Hypothalamus (tissue), 51 donors: ENCODE measurements around the gene PKP4.

Source experiments
- DNase-seq, 51 donors: peaks; one replicate each; lab custom pipeline; 2025; lab: John Stamatoyannopoulos, UW

The PKP4 gene

DNA sequence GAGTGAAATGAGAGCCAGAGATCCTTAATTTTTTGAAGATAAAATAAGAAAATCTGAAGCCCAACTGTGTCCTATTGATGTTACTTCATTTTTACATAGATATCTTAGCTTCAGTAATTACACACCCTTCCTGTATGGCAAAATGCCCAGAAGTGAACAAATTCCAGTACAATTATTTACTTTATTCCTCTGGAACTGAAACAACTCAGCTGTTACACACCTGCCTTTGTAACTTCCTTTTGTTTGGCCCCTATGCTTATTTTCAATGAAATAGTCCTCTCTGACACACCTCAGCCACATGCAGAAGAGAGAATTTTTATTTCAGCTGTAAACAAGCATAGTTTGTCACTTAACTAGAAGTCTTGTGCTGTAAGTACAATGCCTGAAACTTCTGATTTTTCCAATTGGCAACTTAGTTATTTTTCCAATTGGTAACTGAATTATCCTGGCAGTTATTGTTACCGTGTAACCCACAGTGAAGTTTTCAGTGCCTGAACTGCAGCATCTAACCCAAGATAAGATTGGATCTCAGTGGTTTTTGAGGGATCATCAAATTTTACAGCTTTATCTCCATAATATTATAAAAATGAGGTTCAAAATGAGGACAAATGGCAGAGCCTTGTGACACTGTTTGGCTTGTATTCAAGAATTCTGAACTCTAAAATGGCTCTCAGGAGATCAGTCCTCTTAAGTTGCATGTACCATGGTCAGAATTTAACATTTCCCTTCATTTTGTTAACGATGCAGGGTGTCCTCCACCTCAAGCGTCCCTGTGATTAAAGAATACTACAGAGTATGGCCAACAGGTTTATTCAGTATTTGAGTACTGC is 82.6 kb downstream of the PKP4 start:
- no peak for DNase-seq

DNA sequence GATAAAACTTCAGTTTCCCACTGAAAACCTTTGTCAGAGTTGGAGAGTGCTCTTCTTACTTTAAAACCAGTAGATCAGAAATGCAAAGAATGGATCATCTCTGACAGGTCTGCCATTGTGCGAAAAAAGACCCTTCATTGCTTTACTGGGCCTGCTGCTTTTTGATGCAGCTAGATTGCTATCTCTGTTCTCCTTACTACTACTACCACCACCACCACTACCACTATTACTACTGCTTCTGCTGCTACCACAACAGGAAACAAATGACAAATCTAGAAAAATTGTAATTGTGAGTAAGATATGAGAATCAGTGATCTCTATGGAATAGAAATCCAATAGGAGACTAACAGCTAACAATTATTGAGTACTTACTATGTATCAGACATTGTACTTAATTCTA is 85.8 kb downstream of the PKP4 start:
- DNase-seq: no peak

DNA sequence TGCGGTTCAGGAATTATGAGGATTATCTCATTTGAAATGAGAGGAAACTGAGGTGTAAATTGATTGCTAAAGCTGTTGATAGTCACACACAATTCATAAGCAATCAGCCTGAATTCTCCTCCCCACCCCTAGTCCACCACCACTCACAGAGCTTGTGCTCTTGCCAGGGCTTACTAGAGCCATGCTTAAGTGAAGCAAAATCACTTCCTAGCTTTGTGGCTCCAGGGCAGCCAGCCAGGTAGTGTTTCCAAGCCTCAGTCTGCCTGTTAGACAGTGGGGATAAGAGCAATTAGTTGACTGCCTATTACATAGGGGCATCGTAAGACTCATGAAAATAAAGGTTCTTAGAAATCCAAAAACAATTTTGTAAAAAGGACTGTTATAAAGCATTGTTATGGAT is 87.2 kb downstream of the PKP4 start:
- no peak for DNase-seq

DNA sequence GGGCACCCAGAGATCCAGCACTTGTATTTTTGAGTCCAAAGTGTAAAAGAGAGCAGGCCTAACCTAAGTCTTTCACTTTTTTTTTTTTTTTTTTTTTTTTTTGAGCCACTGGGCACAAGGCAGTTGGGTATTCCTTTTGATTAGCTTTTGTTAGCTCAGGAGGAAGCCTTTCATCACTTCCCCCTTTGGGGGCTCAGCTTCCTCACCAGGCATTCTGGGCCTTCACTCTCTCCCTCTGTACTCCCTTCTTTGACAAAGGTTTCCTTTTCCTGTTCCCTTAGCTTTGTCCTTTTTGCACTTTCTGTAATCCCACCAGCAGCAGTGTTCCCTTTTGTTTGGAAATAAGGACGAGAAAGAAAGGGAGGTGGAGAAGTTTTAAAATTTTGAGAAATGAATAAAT is 88.2 kb downstream of the PKP4 start:
- no peak for DNase-seq

DNA sequence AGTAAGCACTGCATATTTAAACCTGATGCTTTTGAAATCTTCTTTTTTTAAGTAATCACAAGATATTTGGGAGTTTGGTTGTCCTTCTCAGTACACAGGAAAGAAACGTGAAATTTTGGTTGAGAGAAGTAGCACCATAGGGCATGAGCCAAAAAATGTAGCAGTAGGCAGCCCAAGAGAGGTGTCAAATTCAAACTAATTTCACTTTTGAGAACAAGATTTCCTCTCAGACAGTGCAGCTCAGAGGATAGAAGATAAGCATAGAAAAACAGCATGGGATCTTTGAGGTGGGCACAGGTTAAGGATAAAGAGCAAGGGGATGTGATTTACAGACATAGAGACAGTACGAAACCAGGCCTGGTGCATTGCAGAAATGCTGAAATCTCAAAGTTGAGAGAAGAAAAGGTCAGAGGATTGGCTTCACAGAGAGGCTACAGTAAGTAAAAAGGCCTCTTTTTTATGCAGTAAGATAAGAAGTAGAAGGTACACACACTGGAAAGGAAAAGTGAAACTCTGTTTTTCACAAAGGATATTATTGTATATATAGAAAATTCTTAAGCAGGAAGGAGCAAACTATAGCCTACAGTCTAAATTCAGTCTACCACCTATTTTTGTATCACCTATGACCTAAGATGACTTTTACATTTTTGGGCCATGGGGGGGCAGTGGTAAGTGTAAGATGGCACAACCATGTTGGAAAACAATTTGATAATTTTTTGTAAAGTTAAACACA is 89.8 kb downstream of the PKP4 start:
- no peak for DNase-seq

DNA sequence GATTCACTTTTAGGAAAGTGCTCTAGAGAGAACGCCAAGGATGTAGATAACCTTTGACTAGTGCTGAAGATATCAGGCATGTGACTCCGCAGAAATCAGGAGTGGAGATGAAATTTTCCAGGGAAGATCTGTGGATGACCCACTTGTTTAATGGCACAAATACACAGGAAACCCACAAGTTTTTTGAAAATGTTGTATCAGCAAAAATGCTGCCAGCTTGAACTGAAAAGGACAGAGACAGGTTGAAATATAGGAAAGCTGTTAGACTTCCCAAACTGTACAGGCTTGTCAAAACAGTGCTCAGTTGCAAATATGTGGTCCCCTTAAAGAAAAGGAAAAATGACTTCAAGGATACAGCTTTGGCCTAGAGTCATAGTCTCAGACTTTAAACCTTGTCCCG is 96.5 kb downstream of the PKP4 start:
- DNase-seq: no peak

DNA sequence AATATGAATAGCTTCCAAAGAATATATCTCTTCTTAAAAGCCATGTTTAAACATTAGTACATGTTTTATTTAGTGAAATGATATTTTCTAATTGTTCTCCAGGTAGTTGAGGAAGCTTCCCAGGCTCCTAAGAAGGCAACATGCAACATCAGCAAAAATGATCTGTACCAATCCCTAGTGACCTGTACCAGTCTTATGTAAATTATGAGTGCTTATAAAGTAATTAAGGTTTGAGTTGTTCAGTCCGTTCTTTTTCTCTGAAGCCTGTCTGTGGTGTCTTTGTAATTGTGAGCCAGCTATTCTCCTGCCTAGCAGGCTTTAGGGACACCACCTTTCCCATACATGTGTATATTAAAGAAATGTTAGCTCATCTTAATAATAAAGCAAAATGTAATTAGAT is 98.2 kb downstream of the PKP4 start:
- no peak for DNase-seq

DNA sequence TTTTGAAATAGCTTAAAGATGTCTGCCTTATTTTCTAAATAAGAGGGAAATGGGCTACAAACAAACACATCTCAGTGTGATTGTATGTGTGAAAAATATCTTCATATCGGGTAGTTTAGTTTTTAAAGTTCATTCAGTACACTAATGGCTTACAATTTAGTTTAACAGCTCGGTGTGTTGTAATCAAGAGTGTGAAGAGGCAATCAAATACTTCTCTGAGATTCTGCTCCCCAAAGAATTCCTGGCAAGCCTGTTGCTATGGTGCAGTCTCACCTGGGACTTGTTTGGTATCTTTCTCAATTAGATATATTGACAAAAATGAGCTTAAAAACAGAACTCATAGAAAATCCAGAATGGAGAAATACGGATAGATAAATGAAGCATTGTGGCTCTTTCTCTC is 99.4 kb downstream of the PKP4 start:
- DNase-seq: no peak

DNA sequence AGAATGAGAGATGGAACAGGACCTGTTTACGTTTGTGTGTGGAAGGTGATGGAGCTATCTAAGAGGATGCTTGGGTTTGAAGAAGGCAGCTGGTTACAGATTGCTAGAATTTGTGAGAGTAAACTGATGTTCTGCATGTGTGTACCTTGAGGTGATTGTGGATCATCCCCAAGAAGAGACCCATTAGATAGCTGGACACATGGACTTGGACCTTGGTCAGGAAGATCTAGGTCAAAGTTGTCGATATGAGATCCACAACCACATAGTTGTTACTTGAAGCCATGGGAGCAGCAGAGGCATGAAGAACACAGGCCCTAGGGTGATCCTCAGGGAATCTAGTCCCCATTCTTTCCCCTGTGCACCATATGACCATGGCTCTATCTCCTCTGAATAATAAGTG is 101.0 kb downstream of the PKP4 start:
- DNase-seq: no peak

DNA sequence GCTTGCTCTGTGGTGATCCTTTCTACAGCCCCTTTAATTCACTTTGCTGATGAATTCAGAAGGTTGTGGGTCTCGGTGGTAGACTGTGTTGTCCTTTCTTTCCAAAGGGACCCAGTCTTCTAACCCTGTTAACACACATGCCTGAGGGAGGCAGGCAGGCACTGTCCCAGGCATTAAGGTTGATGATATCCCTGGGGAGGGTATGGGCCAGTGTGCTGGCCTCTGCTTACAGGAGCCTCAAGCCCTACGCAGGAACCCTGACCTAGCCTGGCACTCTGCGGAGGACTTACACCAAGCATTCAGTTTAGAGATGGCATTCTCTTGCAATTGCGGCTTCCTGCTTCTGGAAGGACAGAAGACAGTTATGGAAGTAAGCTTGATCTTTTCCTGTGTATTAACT is 102.5 kb downstream of the PKP4 start:
- DNase-seq: no peak

DNA sequence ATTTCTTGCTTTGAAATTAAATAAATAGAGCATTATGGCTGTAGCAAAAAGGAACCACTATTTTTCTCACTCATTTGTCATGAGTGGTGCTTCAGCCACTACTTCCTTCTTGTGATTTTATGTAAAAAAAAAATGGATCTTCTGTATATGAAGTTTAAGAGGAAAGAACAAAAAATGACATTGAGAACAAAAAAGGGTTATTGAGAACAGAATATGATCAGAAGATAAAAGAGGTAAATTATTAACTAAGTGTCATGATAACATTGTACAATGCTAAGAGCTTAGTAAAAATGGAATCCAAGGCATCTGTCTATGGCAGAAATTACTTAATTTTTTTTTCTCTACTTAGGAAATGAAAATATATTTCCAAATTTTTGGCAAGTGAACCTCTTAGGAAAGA is 103.5 kb downstream of the PKP4 start:
- no peak for DNase-seq

DNA sequence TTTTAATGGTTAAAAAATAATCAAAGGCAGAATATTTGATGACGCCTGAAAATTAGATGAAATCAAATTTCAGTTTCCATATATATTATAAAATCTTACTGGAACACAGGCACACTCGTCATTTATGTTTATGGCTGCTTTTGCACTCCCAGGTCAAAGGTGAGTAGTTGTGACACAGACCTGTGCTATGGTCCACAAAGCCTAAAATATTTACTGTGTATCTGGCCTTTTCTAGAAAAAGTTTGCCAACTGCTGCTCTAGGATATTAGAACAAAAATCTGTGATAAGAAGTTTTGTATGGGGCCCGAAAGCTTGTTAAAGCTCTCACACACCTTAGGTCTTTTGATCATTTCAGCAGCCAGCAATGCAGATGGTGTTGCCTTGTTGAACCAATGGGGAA is 104.3 kb downstream of the PKP4 start:
- no peak for DNase-seq

DNA sequence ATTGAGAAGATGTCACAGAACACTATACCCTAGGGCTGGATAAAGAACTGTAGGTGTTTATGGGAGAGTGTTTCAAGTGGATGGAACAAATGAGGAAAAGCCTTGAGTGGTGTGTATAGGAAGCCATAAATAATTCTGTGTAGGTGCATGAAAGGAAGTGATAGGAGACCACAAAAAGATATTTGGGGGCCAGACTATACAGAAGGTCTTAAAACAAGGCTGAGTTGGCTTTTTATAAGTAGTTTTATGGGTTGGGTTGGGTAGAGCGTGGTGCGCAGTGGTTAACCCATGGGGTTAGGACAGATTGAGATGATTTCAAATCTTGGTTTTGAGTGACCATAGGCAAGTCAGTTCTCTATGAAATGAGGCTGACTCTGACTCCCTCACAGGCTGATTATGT is 110.5 kb downstream of the PKP4 start:
- no peak for DNase-seq

DNA sequence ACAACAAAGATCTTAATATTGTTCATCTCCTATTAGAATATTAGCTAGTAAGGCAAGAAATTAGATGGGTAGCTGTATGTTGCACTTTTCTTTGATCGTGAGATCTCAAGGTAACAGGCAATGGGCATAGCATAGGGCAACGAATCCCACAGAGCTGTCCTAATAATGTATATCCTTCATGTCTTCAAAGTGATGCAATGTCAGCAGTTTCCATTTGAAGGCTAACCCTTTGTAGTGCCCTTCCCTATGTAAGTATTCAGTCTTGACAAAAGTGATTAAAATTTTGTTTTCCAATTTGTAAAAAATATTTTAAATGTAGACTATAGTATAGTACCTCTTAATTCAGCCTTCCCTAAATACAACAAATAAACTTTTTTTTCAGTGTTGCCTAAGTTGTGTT is 112.5 kb downstream of the PKP4 start:
- no peak for DNase-seq

DNA sequence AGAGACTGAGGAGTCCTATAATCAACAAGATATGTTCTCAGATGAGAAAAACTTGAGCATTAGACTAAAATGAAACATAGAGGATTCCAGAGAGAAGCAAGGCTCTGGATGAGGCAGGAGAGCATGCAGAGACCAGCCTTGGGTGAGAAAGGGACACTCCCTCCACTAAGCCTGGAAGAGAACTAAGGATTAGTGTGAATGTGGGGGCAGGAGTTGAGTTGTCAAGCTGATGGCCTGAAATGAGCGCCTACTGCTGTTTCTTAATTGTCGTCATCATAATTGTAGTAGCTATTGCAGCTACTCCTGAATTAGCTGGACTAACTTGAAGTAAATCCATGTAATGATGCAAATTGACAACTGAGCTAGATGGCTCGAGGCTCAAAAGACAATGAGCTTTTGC is 114.1 kb downstream of the PKP4 start:
- DNase-seq: no peak

DNA sequence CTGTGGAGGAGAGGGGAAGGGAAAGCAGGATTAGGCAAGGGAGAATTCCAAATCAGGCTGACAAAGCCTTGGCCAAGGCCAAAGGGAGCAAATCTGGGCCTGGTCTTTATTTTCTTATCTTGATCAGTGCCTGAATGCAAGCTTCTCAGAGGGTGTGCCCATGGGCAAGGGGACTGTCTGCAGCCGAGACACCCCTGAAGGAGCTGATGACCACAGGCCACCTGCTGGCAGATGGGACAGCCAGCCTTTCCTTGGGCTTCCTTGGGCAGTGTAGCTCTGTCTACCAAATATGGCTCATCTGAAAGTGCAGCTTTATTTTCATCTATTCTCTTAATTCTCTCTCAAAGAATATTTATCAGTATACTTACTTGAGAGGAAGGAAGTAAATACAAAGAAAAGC is 117.0 kb downstream of the PKP4 start:
- DNase-seq: no peak

DNA sequence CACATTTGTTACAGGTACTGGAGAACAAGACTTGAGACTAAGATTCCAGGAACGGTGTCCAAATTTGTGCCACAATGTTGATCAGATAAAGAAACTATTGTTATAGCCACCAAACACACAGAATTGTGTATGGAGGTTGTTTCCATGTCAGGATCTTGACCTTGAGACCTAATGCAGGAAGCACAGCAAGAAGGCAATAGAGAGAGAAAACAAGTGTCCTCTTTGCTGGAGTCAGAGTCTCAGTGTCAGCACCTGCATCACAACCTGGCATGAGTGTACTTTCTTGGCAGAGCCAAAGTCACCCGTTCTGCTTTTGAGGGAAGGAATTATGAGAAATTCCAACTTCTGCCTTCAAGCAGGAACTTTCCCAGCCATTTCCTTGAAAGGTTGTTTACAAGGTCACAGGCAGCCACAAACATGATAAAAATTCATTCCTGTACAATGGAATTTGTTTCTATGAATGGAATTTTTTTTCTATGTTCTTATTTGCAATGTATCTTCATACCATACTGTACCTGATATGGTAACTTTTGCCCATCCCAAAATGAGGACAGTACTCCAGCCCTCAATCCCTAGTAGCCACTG is 118.4 kb downstream of the PKP4 start:
- no peak for DNase-seq

DNA sequence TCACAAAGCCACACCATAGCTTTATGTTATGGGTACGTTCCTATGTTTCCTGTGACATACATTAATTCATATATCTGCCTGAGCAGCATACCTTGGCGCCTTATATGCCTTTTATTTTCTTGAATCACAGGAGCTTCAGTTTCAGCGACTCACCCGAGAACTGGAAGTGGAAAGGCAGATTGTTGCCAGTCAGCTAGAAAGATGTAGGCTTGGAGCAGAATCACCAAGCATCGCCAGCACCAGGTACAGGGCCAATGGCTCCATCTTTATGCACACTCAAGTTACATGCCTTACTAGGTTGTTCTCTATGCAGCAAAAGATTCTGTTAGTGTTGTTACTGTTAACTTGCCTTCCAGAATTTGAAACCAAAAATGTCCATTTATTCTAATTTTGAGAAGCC is 120.4 kb downstream of the PKP4 start:
- no peak for DNase-seq

DNA sequence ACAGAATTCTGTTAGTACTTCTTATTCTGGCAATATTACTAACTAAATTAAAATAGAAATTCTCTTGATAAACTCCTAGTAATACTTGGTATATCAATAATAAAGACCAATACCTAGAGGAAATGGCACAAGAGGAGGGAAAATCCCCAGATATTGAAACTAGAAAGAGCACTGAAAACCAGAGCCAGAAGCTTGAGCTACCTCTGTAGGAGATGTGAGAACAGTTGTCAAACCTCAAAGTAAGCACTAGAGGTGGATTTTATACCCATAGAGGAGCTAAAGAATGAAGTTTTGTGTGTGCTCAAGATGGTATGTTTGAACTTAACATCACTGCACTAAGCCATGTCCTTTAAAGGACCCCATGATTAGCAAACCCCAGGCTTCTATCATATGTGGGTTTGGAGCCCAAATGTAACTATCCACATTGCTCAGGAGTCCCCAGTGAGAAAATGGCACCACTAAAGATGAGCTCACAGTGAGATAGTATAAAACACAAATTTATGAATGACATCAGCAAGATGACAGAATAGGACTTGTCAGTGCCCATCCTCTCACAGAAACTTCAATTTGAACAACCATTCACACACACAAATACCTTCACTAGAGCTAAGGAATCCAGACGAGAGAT is 122.1 kb downstream of the PKP4 start:
- DNase-seq: no peak

DNA sequence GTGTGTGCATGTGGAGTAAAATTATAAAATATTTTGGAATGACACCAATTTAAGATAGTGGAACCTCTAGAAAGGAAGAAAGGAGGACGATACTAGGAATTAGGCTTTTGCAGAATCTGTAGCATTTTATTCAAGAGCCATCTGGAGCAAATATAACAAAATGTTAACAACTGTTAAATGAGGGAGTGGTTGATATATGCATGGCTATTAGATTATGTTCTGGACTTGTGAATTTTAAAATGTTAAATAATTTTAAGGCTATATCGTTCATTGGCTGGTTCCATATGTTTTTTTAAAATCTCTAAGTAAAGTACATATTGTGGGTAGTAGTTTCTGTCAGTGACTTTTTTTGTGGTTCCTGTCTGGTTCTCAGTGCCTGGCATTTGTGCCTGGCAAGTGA is 123.2 kb downstream of the PKP4 start:
- DNase-seq: no peak

DNA sequence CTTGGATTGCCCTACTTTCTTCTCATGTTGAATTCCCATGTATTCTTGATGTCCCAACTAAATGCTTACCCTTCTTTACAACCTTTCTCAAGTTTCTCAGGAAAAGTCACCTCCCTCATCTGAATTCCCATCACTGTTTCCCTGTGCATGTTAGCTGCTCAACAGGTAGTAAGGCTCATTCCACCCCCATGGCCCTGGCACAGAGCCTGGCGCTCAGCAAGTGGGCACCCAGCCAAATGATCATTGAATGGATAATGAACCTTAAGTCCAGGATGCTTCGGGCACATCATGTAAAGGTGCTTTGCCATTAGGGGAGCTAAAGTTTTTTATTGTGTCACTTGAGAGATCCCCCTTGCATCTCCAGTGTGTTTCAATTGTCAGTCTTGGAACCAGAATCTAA is 124.0 kb downstream of the PKP4 start:
- DNase-seq: no peak

DNA sequence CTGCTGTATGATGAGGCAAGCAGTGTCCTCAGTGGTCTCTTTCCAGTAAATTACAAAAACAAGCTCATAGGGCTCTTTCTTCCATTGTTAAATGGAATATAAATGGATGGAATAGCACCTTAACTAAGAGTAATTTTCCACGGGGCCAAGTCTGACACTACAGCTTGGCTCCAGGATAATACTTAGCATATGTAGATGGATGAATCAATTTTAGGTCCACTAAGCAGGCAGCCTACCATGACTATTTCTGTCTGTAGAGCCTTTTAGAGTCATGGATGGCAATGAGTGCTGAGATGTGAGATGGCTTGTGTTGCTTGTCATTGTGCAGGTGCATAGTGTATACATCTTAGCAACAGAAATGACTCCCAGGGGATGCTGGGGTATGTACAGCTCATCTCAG is 125.9 kb downstream of the PKP4 start:
- DNase-seq: no peak
